Liver (tissue), 3 donors: ENCODE data around the gene TSTD2.

ENCODE experiments used
- CTCF ChIP-seq: fragments of 150-350 bp; IDR thresholded peaks from 2 replicates; pipeline ENCODE4 v1.5.1; 2017; ENCODE audit warnings: improper control_type of control experiment, low read depth, low read length; ENCODE audit not compliant: missing input control
- GABPA ChIP-seq, 2 donors: IDR thresholded peaks in 1 of 2; conservative IDR thresholded peaks in 1 of 2; 2 replicates each; pipeline ENCODE4 v1.6.1; 2016; ENCODE audit warnings: antibody characterized with exemption in 2 of 2, mild to moderate bottlenecking in 1 of 2, moderate library complexity in 1 of 2
- TAF1 ChIP-seq: conservative IDR thresholded peaks from 2 replicates; pipeline ENCODE4 v1.6.1; 2016; ENCODE audit warnings: antibody characterized with exemption, mild to moderate bottlenecking
- donor health status: healthy.
- donor health status: healthy.

GRCh38 chr9:97617939-97618416 is 15.2 kb downstream of the TSTD2 start:
- TF ChIP-seq CTCF (no peak), GABPA (IDR thresholded peaks at IDR 0.05 in 1 of 2, conservative IDR thresholded peaks at IDR 0.05 in 1 of 2) (no peak), TAF1 (no peak)
